ENCODE results near the gene ATXN7.
A peak's percentile ranks its signal among the peaks of the same experiment; 100 is the strongest.

The ATXN7 gene, protein sequence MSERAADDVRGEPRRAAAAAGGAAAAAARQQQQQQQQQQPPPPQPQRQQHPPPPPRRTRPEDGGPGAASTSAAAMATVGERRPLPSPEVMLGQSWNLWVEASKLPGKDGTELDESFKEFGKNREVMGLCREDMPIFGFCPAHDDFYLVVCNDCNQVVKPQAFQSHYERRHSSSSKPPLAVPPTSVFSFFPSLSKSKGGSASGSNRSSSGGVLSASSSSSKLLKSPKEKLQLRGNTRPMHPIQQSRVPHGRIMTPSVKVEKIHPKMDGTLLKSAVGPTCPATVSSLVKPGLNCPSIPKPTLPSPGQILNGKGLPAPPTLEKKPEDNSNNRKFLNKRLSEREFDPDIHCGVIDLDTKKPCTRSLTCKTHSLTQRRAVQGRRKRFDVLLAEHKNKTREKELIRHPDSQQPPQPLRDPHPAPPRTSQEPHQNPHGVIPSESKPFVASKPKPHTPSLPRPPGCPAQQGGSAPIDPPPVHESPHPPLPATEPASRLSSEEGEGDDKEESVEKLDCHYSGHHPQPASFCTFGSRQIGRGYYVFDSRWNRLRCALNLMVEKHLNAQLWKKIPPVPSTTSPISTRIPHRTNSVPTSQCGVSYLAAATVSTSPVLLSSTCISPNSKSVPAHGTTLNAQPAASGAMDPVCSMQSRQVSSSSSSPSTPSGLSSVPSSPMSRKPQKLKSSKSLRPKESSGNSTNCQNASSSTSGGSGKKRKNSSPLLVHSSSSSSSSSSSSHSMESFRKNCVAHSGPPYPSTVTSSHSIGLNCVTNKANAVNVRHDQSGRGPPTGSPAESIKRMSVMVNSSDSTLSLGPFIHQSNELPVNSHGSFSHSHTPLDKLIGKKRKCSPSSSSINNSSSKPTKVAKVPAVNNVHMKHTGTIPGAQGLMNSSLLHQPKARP

DNA sequence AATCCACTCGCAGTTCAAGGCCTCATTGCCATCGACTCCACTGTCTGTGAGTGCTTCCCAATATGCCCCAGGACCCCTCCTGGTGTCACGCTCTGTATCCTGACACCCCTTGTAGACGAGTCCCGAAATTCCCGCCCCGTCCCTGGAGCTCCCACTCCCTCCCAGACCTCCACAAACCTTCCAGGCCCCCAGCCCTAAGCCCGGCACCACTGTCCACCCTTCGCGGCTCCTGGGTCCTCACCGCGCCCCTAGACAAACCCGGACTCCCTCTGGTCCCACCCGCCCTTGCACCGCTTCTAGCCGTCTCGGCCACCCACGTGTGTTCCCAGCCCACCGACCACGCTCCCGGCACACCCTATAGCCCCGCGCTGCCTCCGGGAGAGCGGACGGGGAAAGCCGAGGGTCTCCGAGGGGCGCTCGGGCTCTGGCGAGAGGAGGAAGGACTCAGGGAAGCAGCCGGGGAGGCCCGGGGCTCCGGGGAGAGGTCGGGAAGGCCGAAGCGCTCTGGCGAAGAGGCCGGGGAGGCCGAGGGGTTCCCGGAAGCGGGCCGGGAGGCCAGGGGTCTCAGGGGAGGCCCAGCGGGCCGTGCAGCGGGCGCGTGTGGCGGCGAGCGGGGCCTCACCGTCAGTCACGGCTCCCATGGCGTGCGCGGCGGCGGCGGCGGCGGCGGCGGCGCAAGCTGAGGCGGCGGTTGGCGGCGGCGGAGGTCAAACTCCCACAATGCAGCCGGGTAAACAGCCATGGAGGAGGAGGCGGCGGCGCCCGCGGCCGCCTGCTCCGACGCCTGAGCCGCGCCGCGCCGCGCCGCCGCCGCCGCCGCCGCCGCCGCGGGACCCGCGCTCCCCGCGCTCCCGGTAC lies at the start of gene ATXN7, which contains the start of gene THOC7:
Gene ATXN7, plus strand, starts transcription at position 718 of the 858 bp plus-strand sequence. CDS start 48,732 bp downstream, outside the sequence.
Gene THOC7, minus strand, starts transcription at position 656 of the 858 bp plus-strand sequence. Its CDS starts 15 bp downstream, at position 641.
- DNase-seq = peak; percentile 9

DNA sequence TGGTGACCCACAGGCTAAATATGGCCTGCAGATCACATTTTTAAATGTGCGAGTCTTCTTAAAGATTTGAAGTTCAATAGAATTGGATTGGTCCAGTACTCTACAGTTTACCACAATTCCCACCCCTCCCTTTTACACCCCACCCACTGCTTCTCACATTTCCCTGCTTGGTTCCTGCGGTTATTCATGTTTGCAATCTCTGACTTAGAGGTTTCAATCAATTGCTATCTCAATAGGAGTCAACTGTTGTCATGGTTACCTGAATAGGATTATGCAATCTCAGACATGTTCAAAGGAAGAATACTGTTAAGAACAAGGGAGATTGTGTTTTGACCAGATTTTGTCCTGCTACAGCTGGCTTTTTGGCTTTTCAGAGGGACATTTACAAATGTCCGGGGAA lies 49.4 kb upstream of the ATXN7 start:
- no peak for DNase-seq

DNA sequence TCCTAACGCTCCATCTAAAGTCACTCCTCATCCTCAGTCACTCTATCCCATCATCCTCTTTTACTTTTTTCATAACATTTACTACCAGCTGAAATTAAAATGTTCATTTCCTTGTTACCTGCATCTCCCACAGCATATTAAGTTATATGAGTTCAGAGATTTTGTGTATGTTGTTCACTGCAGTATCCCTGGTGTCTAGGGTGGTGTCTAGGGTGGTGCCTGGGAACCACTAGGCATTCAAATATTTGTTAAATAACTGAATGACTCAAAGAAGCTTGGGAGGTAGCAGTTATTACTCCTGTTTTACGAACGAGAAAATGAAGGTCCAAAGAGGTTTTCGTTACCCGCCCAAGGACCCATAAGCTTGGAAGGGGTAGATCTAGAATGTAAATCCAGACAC lies 46.4 kb upstream of the ATXN7 start:
- no peak for DNase-seq

DNA sequence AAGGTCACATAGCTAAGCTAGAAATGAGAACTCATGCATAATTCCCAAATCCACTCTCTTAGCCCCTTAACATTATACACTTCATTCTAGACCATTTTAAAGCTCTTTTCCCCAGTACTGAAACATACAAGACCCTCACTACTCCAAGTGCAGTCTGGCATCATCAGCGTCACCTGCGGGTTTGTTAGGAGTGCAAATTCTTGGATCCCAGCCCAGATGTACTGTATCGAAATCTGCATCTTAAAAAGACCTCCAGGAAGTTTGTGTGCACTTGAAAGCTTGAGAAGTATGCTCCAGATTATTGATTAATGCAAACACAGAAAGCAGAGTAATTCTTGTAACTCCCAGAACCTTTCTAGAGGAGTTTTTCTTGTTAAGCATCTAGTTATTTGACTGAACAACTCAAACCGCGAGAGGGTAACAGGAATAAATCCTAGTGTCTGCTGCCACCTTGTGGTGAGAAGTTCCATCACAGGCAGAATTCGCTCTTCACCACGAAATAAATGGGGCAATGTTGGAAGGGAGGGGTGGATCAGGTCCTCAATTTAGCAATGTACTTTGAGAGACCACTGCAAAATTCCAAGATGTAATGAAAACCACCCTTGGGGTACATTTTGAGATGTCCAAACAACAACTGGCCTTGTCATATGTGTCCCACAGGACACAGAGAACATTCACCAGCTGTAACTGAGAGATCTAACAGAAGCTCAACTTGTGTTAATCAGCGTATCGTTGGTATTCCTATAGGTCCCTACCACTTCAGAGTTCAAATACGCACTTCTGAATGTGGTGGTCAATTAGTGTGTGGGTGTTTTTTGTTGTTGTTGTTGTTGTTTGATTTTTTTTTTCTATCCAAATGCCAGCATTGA lies 45.2 kb upstream of the ATXN7 start:
- DNase-seq = peak; percentile 65

DNA sequence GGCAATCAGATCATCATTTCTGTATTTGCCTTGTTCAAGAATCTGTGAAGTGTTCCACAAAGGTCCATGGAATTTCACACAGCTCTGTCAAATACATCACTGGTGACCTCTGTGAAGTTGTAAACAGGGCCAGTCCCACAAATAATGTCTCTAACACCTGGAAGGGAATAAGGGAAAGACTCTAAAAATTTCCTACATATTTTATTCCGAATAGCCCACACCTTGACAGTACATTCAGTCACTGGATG lies 44.6 kb upstream of the ATXN7 start, which contains the start of gene C3orf49:
Gene C3orf49, plus strand, starts transcription at position 149 of the 248 bp plus-strand sequence. CDS start 173 bp downstream, outside the sequence.
- DNase-seq = no peak

DNA sequence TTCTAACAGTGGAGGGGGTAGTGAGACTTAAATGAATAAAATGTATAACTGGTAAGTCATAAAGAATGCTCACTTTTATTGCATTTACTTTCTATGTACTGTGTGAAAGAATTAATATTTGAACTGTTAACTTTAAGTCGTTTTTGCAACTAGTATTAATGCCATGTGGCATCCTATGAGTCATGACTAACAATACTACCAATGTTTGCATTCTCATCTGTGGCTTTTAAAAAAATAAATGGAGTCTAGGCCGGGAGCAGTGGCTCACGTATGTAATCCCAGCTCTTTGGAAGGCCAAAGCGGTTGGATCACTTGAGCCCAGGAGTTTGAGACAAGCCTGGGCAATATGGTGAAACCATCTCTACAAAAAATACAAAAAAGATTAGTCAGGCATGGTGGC lies 39.4 kb upstream of the ATXN7 start:
- no peak for DNase-seq

DNA sequence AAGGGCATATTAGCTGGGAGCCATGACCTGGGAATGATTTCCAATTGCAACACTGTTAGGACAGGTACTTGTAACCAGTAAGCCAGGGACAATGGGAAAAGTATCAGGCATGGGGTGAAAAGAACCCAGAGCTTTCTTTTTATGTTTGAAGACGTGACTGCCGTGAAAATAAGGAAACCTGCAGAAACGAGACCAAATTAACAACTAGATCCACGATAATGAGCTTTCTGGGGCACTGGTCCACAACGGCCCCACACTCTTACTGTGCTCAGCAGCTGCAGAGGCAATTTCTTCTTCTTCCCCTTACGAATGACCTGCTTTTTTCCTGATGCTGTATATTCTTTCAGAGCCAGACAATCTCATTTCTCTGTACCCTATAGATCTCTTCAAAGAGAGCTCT lies 33.1 kb upstream of the ATXN7 start:
- no peak for DNase-seq

DNA sequence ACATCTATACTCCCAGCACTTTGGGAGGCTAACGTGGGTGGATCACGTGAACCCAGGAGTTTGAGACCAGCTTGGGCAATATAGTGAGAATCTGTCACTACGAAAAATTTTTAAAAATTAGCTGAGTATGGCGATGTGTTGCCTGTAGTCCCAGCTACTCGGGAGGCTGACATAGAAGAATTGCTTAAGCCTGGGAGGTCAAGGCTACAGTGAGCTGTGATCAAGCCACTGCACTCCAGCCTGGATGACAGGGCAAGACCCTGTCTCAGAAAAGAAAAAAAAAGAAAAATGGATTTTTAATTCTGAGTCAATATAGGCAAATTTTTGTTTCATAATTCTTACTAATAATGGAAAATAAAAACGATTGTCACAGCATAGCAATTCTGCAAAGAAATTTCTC lies 31.3 kb upstream of the ATXN7 start:
- DNase-seq = no peak

DNA sequence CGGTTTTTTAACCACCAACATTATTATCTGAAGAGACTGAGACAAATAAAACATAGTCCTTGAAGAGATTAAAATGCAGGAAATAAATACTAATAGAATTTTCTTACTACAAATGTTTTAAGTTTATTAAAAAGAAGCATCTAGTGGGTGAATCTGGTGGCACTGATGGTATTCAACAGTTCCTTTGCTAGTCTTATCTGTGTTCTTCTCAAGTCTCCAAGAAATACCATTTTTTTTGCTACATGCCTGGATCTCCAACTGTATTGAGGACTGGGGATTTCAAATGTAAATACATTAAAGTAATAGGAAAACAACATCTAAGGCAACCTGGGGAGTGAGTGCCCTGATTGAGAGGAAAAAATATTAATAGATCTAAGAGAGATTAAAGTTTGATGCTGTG lies 22.0 kb upstream of the ATXN7 start:
- no peak for DNase-seq

DNA sequence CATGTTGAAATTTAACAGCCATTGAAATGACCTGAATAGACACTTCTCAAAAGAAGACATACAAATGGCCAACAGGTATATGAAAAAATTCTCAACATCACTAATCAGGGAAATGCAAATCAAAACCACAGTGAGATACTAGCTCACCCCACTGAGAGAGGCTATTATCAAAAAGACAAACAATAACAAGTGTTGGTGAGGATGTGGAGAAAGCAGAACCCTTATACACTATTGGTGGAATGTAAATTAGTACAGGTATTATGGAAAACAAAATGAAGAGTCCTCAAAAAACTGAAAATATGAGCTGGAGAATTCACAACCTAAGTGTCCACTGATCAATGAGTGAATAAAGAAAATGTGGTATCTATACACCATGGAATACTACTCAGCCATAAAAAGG lies 21.5 kb upstream of the ATXN7 start:
- DNase-seq = no peak

DNA sequence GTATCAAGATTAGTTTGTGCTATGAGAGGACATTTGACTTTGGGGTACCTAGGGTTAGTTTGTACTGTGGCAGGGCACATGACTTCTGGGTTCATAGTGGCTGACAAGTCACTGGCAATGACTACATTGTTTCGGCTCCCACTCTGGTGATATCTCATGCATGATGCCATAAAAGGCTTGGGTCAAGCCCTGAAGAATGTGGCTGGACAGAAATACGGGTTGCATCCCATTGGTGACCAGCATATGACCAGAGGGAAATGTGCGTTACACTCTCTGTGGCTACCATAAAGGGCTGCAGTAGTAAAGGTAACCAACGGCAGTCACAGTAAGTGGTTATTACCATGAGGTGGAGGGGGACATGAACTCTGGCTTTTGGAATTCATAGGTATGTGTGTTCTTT lies 18.5 kb upstream of the ATXN7 start:
- no peak for DNase-seq

DNA sequence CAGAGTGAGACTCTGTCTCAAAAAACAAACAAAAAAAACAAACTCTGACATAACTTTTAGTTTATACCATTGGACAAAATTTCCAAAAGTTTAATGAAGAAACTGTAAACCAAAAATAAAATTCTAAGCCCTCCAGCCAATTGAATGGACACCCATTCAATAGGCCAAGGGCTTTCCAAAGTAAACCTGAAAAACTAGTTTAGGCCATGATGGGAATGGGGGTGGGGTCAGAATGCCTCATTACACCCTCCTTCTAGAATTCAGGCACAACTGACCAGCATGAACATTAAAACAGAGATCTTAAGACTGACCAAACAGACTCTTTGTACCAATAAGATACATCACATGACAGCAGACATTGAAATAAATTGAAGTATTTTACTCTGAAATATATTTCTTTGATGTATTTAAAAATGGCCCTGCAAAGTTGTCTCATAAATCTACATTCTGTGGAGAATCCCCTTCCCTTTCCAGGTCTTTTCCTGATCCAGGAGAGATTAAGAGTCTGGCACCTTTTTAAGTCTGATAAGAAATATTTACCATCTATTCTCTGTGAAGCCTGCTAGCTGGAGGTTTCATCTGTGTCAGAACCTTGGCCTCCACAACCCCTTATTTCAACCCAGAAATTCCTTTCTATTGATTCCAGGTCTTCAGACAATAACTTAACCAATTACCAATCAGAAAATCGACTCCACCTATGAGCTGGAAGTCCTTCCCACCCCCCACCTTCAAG lies 15.8 kb upstream of the ATXN7 start:
- no peak for DNase-seq

DNA sequence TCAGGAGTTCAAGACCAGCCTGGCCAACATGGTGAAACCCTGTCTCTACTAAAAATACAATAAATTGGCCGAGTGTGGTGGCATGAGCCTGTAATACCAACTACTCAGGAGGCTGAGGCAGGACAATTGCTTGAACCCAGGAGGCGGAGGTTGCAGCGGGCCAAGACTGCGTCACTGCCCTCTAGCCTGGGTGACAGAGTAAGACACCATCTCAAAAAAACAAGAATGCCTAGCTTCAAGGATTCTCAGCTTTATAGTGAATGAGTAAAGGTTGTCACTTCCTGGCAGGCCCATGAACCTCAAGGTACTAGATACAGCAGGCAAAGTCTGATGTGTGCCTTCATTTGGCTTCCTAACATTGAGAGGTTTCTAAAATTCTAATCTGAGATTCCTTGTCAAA lies 14.5 kb upstream of the ATXN7 start:
- no peak for DNase-seq

DNA sequence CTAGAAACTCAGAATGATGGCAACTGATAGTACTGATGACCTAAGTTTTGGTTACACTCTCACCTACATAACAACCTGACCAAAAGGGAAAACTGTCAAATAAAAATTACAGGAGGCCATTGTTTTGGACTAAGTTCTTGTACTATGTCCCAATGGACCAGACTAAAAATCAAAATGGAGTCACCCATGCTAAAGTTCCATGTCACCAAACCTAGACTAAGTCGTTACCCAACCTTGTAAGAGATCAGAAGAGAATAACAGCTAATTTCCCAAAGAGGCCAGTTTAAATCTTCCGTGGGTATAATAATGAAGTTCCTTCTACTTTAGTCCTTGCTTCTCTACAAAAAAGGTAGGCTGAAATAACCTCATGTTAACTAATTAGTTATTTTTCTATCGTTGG lies 12.4 kb upstream of the ATXN7 start:
- DNase-seq = no peak

DNA sequence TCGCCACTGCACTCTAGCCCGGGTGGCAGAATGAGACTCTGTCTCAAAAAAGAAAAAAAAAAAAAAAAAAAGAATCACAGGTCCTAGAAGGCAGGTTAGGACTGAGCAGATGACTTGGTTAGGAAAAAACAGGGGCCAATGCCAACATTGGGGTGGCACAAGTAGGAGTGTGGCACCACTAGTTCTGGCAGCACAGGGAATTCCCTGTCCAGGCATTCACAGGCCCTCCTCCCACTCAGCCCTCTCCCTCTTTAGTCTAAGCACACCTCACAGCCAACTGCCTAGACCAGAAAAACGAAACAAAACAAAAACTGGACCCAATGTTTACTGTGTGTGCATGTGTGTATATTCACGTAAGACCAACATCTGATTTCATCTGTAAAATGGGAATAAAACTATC lies 10.6 kb upstream of the ATXN7 start:
- DNase-seq = no peak

DNA sequence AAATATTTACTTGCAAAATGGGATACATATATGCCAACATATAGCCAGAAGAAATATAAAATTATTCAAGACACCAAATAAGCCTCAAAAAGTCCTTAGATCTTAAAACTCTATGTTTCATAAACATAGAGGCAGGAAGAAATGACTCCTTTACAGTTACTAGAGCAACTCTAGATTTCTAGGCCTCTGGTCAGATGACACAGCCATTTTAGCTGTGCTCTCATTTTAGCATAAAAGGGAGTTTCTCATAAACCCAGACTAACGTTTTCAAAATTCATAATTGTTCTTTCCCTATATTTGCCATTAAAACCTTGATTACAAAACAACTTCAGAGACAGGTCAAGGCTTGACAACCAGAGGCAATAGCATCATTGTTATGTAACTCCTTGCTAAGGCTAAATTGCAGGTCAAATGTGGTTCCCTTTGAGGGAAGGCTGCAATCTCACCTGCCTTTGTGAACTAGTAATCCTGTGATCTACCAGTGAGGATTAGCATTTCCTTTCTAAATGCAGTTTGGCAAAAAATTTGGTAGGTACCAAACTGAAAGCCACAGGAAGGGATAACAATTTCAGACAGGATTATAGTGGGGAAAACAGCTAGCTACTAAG lies 8.2 kb upstream of the ATXN7 start:
- DNase-seq = no peak

DNA sequence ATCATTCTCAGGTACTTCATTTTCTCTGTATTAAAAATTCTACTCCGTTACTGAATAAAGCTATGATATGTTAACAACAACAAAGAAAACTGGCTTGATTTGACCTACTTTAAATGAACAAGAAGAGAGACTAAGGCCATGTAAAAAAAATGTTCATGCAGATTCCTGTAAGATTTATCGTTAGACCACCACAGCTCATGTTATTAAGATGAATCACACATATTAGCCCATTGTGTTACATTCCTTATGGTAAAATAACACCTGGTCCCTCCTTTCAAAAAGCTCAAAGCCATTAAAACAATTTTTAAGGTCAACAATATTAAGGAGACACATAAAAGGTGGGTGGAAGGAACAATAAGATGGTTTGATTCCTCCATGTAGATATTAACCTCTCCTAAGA lies 6.4 kb upstream of the ATXN7 start:
- no peak for DNase-seq

DNA sequence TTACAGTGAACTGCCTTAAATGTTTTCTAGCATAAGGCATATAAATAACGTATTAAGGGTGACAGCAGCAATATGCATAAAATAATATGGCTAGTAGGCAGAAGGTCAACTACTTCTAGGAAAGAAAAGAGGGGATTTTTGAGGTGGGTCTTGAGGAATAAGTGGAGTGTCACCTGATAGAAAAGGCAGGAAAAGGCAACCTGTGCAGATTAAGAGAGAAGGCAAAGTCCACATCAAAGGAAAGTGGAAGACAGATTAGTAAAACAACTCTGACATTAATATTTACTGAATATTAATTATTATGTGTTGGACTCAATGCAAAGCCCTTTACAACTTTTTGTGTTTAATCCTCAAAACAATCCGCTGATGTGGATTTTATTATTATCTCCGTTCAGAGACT lies 2.9 kb upstream of the ATXN7 start:
- no peak for DNase-seq

DNA sequence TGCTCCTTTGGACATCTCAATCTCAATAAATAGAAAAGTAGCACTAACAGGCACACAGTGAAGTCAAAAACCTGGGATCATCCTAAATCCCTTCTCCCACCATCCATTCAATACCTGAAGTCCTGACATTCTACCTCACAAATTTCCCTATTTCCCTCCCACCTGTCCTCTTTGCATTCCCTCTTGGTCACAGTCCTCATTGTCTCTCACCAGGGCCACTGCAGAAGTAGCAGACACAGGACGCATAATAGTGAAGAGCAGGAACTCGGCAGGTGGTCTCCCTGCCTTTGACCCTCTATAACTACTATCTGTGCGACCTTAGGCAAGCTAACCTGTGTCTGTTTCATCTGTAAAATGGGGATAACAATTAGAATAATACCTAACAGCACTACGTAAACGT lies 2.4 kb upstream of the ATXN7 start:
- DNase-seq = no peak

DNA sequence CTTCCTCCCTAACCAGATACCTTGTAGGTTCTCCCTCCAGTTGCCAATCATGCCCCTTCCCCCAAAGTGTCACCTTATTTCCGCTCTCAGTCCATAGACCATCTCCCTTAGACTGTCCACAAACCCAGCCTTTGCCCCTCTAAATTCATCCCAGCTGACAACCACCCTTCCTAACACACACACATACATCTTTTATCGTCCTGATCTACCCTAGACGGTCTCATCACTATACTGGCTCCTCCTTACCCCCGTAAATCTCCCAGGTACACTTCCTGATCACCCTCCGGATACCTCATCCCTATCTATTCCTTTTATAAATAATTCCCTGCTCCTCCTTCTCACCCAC lies 890 bp upstream of the ATXN7 start:
- no peak for DNase-seq
